ENCODE measurements around the gene HS6ST1.
"Not testable (repeated sequence)": the region's sequence is repeated elsewhere in the genome, so short reads cannot be mapped to it uniquely, and the experiment has no call there.

Gene HS6ST1

DNA sequence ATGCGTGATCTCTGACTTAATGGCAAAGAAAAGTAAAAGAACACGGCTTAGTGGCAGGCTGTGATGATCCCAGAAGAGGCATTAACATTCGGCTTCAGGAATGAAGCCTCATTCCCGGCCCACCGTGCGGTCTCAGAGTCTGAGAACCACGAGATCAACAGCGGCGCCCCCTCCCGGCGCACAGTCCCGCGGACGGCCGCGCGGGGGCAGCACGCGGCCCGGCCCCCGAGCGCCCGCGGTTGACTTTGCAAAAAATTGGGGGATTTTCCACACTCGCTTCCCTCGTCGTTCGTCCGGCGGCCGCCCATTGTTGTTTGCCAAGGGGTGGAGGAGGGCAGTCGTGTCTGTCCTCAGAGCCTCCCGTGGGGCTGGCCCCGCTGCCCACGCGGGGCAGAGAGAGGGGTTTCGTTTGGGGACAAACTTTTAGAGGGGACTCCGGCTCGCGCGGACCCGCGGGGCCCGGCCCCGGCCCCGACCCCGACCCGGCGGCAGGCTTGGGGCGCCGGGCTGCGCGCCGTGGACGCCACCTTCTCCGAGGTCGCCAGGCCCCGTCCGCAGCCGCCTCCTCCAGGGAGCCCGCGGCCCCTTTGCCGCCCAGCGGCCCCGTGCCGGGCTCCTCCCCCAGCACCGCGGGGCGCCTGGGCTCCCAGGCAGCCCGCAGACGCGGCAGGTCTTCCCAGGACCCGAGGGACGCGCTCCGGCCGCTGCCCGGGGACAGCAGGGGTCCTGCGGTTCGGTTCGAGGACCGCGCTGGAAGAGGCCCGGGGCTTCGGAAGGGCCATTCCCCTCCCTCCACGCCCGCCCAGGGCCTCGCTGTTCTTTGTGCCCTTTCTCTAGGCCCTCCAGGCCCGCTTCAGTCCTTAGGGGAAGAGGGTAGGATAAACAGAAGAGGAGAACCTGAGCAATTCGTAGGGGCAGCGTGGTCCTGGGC, 3.4 kb upstream of the HS6ST1 start:
- DNase-seq, result peak; percentile 65

GRCh38 chr2:128320906-128321771, 2.5 kb upstream of the HS6ST1 start:
- DNase-seq, result no peak

- no peak for DNase-seq
These were observed 1.7 kb upstream of the HS6ST1 start for GRCh38 chr2:128320192-128320905.

DNA sequence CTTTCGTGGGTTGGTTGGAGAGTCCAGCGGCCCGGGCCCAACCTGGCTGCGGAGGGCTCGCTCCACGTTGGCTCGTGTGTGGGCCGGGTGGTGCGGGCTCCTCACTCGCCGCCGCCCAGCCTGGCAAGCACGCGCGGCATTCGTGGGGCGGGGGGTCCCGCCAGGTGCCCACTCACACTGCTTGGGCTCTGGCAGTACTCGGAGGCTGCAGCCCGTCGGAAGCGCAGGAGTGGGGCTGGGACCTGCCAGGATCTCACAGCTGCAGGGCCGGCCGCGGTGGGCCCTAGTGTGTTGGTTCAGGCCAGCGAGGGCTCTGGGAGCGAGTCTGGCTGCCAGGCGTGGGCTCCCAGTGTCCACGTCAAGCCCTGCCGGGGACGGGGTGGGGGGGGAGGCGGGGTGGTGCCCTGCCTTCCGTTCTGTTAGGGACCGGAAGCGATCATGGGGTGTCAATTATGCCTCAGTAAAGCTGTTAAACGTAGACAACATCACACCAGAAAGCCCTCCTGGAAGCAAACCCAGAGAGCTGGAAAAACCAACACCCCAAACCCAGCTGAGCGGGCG, 1.0 kb upstream of the HS6ST1 start:
- DNase-seq, result no peak

GRCh38 chr2:128318245-128318644, 423 bp downstream of the HS6ST1 start:
- peak; percentile 17 for DNase-seq

DNA sequence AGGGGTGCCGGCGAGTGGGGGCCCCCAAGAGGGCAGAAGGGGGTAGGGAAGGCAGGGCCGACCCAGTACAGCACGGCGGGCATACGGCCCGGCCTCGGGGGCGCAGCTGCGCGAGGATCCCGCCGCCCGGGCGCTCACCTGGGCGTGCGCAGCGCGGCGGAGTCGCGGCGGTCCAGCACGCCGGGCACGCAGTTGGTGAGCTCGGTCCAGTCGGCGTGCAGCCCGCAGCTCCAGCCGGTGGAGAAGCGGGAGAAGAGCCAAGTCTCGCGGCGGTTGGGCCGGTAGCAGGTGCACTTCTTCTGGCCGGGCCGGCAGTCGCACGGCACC, 806 bp downstream of the HS6ST1 start:
- not testable (repeated sequence) for DNase-seq

GRCh38 chr2:128317181-128317898, 1.3 kb downstream of the HS6ST1 start:
- DNase-seq, result no peak

DNA sequence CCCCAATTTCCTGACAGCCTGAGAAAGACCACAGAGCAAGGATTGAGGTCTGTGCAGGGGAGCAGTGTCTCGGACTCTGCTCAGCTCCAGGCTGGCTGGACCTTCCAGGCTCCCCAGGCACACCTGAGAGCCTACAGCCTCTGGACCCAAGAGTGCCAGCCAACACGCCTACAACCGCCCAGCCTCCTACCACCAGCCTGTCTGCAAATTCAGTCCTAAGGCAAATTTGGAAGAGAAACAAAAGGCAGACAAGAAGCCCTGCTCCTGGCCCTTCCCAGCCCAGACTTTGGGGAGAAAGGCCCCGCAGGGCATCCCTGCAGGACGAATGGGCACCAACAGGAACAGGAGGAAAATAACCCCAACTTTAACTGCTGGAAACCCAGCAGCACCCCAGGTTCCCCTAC, 1.9 kb downstream of the HS6ST1 start:
- no peak for DNase-seq

GRCh38 chr2:128315829-128316776, 2.6 kb downstream of the HS6ST1 start:
- DNase-seq, result no peak

DNA sequence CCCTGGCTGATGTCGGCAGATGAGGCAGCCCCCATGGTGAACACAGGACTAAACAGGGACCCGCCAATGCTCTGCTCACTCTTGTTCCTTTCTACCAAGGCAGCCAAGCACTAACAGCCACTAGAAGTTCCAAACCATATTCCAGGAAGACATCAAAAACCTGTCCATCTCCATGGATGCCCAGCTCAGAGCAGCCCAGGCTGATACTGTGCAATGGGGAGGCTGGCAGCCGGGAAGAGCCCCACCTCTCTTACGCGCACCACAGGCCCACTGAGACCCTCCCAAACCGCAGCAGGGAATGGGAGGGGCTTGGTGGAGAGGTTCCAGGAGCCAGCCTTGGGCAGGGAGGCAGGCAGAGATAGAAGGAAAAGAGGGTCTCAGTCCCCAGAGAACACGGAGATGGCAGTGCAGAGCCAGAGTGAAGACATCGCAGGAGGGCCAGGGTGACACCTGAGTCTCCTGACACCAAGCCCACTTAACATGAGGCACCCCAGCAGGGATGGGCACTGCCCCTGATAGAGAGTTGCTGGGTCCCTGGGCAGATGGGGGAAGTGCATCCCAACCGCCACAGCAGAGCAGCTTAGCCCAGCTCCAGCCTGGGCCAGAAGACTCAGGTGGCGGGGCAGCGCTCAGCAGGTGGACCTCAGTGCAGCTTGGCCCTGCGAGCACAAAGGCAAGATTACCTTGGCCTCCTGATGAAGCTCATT, 3.4 kb downstream of the HS6ST1 start:
- no peak for DNase-seq

GRCh38 chr2:128314348-128315121, 4.1 kb downstream of the HS6ST1 start:
- no peak for DNase-seq

- no peak for DNase-seq
These were observed 4.7 kb downstream of the HS6ST1 start for GRCh38 chr2:128313931-128314347.

DNA sequence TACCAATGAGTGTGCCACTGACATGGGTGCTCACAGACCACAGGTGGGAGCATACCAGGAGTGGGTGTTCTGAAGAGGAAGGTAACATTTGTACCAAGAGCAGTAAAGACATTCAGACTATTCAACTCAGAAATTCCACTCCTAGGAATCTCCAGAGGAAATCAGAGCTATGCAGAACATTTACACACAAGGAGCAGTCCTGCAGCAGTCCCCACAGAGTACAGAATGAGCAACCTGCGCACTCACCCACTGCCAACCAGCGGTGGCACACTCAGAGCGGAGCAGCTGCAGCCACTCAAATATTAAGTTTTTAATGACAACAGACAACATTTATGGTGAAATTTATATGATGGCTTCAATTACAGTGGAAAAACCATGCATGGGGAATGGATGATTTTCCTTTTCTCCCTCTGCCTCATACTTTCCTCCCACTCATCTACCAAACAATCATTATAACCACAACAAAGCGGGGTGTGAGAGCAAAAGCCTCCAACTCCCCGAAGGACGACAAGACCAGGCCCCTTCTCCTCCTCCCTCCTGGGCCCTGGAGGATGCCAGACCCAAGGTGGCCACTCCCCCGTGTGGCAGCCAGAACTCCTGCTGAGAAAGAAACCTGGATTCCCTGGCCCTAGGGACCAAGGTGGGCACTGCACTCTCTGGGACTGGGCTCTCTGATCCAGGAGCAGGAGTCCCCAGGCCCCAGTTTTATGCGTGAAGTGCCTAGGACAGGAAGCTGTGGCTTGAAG, 5.4 kb downstream of the HS6ST1 start:
- no peak for DNase-seq

DNA sequence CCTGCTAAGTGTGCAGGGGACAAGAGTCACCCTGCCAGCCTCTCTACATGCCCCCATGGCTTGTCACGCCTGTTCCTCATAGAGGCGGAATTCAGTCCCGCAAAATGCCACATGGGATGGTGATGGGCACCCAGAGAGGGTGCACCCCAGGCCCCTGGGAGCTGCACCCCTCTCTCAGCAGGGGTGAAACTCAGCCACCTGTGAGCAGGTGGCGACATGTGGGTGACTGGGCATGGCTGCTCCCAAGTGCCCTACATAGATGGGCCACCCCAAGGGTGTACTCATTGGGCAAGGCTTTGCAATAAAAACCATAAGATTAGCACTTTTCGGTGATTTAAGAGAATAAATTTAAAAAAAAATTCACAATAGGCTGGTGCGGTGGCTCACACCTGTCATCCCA, 6.3 kb downstream of the HS6ST1 start:
- no peak for DNase-seq

DNA sequence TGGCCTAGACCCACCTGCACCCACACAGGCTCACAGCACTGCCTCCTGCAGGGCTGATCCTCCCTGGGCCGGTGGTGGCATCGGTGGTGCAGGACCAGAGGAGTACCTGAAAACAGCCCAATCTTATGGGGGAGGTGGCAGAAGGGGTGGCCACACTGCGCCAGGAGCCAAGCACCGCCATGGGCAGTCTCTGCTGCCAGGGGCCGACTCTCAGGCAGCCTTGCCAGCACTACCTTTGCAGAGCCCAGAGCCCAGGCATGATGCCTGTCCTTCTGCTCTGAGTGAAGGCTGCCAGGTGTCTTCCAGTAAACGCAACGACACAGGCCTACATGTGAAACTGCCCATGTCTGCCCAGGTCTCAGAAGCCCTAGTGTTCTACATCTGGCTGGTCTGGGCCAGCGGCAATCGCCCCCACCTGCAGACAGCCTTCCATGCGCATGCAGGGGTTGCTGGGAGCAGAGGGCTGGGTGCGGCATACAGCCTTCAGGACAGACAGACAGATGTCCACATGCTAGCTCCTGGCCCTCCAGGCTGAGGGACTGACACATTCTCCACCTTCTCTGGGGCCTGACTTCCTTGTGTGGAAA, 6.8 kb downstream of the HS6ST1 start:
- no peak for DNase-seq

DNA sequence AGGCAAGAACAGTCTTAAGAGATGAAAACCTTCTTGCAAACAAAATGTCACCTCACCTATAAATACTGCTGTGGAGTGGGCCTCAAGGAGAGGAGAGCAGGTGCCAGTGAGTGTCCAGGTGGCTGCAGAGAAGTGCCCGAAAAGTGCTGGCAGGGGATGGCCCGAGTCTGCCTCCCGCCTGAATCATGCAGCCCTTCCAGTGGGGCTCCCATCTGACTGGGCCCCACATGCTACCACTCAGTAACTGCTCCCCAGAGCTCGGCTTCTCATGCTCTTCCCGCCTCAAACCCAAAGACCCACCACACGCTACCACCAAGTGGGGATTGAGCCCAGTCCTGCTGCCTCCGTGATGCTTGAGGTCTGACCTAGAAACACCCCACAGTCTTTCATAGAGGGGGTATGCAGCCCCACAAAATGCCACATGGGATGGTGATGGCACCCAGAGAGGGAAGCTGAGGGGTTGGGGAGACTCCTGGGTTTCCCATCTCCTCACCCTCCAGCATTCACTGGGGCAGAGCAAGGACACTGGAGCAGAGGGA, 7.4 kb downstream of the HS6ST1 start:
- no peak for DNase-seq

DNA sequence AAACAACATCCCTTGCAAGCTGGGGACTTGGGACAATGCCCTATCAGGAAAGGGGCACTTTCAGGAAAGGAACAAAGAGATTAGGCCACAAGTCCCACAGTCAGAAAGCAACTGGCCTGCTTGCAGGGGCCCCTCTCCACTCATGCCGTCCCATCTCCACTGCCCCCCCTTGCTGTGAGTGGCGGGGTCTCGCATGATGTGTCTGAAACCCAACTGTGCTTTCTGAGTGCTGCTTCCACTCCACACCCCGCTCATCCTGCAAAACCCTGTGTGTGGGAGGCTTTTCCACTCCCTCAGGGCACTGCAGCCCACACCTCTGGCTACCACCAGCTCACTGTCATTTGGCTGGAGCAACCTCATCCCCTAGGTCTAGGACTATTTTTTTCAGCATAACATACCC, 7.9 kb downstream of the HS6ST1 start:
- DNase-seq, result no peak

DNA sequence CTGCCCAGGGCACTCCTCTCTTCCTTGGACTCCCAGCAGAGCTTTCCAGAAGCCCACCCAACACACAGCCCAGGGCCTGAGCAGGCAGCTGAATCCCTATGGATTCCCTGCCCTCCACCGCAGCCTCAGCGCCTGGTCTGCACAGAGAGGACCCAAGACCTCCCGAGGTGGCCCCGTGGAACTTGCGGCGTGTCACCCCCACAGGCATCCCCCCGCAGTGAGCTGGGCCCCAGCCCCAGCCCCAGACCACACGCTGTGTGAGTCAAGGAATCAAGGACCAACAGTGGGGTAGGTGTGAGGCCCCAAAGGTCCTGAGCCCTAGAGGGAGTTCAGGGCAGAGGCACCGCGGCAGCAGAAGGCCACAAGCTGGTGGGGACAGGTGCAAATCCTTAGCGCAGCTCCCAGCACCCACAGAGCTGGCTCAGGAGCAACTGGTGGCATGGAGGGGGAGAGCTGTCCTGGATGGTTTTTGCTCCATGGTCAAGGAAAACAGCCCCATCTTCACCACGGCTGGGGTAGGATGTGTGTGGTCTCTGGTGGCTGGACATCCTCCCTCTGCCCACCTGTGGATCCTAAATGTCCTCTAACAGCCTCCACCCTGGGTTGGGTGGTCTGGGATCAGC, 8.5 kb downstream of the HS6ST1 start:
- no peak for DNase-seq
